Uterus (tissue), 4 donors: ENCODE data around the gene SEPHS2. TPM values are rescaled to one million over a fixed set of nuclear protein-coding genes. Genes with fewer than 3 reads are reported as not detected.
"Not testable (repeated sequence)": the region's sequence is repeated elsewhere in the genome, so short reads cannot be mapped to it uniquely, and the experiment has no call there.

Source experiments
- DNase-seq, 2 donors: peaks; one replicate each; pipeline ENCODE4 v3.0.0-alpha.2; 2019 to 2020
- H3K27ac ChIP-seq, 2 donors: fragments of 200-600 bp; sonication (generic); 1 replicate in 1 of 2; 2 replicates in 1 of 2; pipeline ENCODE4 v1.5.1; 2016 to 2018
- H3K27me3 ChIP-seq, 2 donors: fragments of 200-600 bp; sonication (generic); one replicate each; pipeline ENCODE4 v1.5.1; 2018 to 2019; ENCODE audit warnings: control low read depth in 1 of 2
- H3K36me3 ChIP-seq, 2 donors: fragments of 200-600 bp; sonication (generic); one replicate each; pipeline ENCODE4 v1.5.1; 2019; ENCODE audit warnings: control low read depth in 1 of 2
- H3K4me1 ChIP-seq, 2 donors: fragments of 200-600 bp; sonication (generic); one replicate each; pipeline ENCODE4 v1.5.1; 2018 to 2019; ENCODE audit warnings: control low read depth in 1 of 2
- H3K4me3 ChIP-seq, 2 donors: fragments of 200-600 bp; sonication (generic); 1 replicate in 1 of 2; 2 replicates in 1 of 2; pipeline ENCODE4 v1.5.1; 2018 to 2019; ENCODE audit warnings: mild to moderate bottlenecking in 1 of 2
- H3K9me3 ChIP-seq, 2 donors: fragments of 200-600 bp; sonication (generic); one replicate each; pipeline ENCODE4 v1.5.1; 2019; ENCODE audit warnings: control low read depth in 1 of 2
- POLR2A ChIP-seq, 2 donors: fragments of 450-650 bp; IDR thresholded peaks; one replicate each; pipeline ENCODE4 v1.6.1; 2016; ENCODE audit warnings: antibody characterized with exemption in 2 of 2, mild to moderate bottlenecking in 1 of 2, moderate library complexity in 1 of 2
- intact Hi-C: fragments of 100-400 bp; cut with DNase I; formaldehyde crosslinking; loops from one replicate; pipeline ENCODE4 v1.15.1; 2023; ENCODE audit warnings: low total_unique reads
- total RNA-seq, 4 donors: library from RNA; depleted of rRNA in 3 of 4; stranded (reverse); fragments of >200 nt in 3 of 4; gene quantifications; one replicate each; pipeline versions ENCODE4 v1.1.0 to v1.2.4, GENCODE V29; 2014 to 2023
- TF ChIP-seq, protein P1 (sequence below), 4 experiments: fragments of 200-600 bp in 2 of 4; fragments of 450-650 bp in 2 of 4; sonication (generic) in 2 of 4; IDR thresholded peaks; one replicate each; pipeline ENCODE4 v1.5.1; 2016 to 2019; ENCODE audit warnings: antibody characterized with exemption in 4 of 4, mild to moderate bottlenecking in 2 of 4, moderate library complexity in 1 of 4
- donor health status: DM: yes; HTN: yes; CAD: no.

The SEPHS2 gene
- total RNA-seq, 4 donors from 2014 or later: 13.6 to 30.9 (median 17.1) TPM

DNA sequence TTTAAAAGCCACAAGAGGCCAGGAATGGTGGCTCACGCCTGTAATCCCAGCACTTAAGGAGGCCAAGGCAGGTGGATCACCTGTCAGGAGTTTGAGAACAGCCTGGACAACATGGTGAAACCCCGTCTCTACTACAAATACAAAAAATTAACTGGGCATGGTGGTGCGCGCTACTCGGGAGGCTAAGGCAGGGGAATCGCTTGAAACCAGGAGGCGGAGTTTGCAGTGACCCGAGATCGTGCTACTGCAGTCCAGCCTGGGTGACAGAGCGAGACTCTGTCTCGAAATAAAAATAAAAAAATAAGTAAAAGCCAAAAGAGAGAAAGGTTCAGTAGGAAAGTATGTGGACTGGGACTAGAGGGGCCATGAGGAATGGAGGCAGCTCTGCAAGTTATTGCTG is 13.8 kb upstream of the SEPHS2 start:
- H3K27ac ChIP-seq: no peak overlapping the region
- TF ChIP-seq, protein P1, sequence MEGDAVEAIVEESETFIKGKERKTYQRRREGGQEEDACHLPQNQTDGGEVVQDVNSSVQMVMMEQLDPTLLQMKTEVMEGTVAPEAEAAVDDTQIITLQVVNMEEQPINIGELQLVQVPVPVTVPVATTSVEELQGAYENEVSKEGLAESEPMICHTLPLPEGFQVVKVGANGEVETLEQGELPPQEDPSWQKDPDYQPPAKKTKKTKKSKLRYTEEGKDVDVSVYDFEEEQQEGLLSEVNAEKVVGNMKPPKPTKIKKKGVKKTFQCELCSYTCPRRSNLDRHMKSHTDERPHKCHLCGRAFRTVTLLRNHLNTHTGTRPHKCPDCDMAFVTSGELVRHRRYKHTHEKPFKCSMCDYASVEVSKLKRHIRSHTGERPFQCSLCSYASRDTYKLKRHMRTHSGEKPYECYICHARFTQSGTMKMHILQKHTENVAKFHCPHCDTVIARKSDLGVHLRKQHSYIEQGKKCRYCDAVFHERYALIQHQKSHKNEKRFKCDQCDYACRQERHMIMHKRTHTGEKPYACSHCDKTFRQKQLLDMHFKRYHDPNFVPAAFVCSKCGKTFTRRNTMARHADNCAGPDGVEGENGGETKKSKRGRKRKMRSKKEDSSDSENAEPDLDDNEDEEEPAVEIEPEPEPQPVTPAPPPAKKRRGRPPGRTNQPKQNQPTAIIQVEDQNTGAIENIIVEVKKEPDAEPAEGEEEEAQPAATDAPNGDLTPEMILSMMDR (IDR thresholded peaks at IDR 0.05): no peak
- no peak for TF ChIP-seq POLR2A (IDR thresholded peaks at IDR 0.05)
- H3K4me1 ChIP-seq: no peaks in the 10 kb centered on the region
- H3K4me3 ChIP-seq: no peak overlapping the region
- intact Hi-C loops: no loop called here
- DNase-seq: no peak
- no peaks in the 10 kb centered on the region for H3K36me3 ChIP-seq
- H3K9me3 ChIP-seq: no peaks in the 10 kb centered on the region
- H3K27me3 ChIP-seq: no peaks in the 10 kb centered on the region

DNA sequence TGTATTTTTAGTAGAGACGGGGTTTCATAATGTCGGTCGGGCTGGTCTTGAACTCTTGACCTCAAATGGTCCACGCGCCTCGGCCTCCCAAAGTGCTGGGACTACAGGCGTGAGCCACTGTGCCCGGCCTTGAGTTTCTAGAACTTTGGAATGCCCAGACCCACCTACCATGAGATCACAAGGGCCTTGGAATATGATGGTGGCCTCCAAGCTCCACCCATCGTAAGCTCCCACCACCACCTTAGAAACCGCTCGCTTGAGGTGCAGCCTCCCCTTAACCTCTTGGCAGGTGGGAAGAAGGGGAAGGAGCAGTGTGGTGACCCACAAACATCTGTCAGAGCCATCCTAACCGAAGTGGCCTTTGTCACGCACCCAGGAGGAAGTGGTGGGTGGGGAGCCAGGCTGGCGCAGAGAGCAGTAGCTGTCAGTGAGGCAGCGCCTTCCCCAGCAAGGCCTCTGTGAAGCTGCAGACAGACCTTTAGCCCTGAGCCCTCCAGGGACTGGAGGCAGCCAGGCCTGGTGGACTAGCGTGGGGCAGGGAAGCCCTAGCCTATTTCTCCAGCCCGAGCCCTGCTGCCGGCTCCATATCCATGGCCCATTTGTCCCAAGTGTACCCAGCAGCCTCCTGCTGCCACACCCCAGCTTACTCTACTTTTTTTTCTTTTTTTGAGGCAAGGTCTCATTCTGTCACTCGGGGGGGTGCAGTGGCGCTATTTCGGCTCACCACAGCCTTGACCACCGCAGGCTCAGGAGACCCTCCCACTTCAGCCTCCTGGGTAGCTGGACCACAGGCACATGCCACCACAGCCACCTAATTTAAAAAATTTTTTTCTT is 13.1 kb upstream of the SEPHS2 start:
- H3K27ac ChIP-seq: no peak overlapping the region
- TF ChIP-seq POLR2A (IDR thresholded peaks at IDR 0.05): no peak
- H3K36me3 ChIP-seq: no peaks in the 10 kb centered on the region
- H3K4me3 ChIP-seq: no peak overlapping the region
- DNase-seq: no peak
- no peaks in the 10 kb centered on the region for H3K9me3 ChIP-seq
- no peaks in the 10 kb centered on the region for H3K27me3 ChIP-seq
- intact Hi-C loops: no loop called here
- H3K4me1 ChIP-seq: no peaks in the 10 kb centered on the region

DNA sequence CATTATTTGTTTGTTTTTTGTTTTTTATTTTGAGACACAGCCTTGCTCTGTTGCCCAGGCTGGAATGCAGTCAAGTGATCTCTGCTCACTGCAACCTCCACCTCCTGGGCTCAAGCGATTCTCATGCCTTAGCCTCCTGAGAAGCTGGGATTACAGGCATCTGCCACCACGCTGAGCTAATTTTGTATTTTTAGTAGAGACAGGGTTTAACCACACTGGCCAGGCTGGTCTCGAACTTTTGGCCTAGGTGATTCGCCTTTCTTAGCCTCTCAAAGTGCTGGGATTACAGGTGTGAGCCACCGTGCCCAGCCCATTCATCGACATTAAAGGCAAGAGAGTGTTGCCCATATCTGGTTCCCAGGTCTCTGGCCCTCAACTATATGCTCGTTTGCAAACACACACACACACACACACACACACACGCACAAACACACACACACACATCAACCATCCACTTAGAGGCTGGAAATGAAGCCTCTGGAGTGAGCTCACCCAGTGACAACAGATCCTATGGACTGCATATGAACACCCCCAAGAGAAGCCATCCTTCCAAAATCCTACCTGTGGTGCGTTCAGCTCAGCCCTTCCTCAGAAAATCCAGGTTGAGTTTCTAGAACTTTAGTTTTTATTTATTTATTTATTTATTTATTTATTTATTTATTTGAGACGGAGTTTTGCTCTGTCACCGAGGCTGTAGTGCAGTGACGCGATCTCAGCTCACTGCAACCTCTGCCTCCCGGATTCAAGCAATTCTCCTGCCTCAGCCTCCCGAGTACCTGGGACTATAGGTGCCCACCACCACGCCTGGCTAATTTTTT is 12.3 kb upstream of the SEPHS2 start:
- TF ChIP-seq, protein P1 (IDR thresholded peaks at IDR 0.05): no peak
- TF ChIP-seq POLR2A (IDR thresholded peaks at IDR 0.05): no peak
- no peak overlapping the region for H3K4me3 ChIP-seq
- no peaks in the 10 kb centered on the region for H3K9me3 ChIP-seq
- no peaks in the 10 kb centered on the region for H3K4me1 ChIP-seq
- H3K27me3 ChIP-seq: no peaks in the 10 kb centered on the region
- H3K27ac ChIP-seq: no peak overlapping the region
- H3K36me3 ChIP-seq: no peaks in the 10 kb centered on the region
- DNase-seq: no peak
- intact Hi-C loops: no loop called here

DNA sequence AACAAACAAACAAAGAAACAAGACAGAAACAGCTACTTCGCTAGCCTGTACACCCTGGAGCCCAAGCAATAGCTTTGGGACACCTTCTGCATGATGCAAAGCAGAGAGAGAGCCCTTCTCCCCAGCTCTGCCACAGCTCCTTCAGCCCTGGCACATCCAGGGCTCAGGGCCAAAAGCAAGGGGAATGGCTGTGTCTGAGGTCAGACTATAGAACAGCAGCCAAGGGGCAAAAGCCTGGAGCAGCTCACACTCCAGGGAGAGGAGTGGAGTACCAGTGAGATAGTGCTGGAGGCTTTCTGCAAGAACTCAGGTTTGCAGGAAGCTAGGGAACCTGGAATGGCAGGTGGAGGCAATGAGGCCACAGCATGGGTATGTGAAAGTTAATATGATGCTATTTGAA is 11.6 kb upstream of the SEPHS2 start:
- no peak for DNase-seq
- no peak overlapping the region for H3K27ac ChIP-seq
- intact Hi-C loops: no loop called here
- H3K4me3 ChIP-seq: no peak overlapping the region
- TF ChIP-seq, protein P1 (IDR thresholded peaks at IDR 0.05): no peak
- no peak for TF ChIP-seq POLR2A (IDR thresholded peaks at IDR 0.05)
- H3K27me3 ChIP-seq: no peaks in the 10 kb centered on the region
- H3K36me3 ChIP-seq: no peaks in the 10 kb centered on the region
- H3K9me3 ChIP-seq: no peaks in the 10 kb centered on the region
- no peaks in the 10 kb centered on the region for H3K4me1 ChIP-seq

DNA sequence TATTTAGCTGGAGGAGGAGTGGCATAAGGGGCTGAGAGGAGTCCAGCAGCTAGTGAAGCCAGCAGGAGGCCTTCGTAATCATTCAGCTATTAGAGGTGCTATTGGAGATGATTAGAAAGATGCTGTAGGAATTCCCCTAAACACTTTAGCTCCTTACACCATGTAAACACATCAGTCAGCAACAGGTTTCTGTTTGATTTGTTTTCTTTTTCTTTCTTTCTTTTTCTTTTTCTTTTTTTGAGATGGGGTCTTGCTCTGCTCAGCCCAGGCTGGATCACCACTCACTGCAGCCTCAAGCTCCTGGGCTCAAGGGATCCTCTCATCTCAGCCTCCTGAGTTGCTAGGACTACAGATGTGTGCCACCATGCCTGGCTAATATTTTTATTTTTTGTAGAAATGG is 10.6 kb upstream of the SEPHS2 start:
- Histone ChIP-seq H3K27me3 (no peaks in the 10 kb centered on the region), H3K9me3 (no peaks in the 10 kb centered on the region), H3K4me3 (no peak overlapping the region), H3K27ac (no peak overlapping the region), H3K4me1 (no peaks in the 10 kb centered on the region), H3K36me3 (no peaks in the 10 kb centered on the region)
- DNase-seq: no peak
- intact Hi-C loops: no loop called here
- TF ChIP-seq POLR2A (IDR thresholded peaks at IDR 0.05): no peak
- TF ChIP-seq, protein P1 (IDR thresholded peaks at IDR 0.05): no peak

DNA sequence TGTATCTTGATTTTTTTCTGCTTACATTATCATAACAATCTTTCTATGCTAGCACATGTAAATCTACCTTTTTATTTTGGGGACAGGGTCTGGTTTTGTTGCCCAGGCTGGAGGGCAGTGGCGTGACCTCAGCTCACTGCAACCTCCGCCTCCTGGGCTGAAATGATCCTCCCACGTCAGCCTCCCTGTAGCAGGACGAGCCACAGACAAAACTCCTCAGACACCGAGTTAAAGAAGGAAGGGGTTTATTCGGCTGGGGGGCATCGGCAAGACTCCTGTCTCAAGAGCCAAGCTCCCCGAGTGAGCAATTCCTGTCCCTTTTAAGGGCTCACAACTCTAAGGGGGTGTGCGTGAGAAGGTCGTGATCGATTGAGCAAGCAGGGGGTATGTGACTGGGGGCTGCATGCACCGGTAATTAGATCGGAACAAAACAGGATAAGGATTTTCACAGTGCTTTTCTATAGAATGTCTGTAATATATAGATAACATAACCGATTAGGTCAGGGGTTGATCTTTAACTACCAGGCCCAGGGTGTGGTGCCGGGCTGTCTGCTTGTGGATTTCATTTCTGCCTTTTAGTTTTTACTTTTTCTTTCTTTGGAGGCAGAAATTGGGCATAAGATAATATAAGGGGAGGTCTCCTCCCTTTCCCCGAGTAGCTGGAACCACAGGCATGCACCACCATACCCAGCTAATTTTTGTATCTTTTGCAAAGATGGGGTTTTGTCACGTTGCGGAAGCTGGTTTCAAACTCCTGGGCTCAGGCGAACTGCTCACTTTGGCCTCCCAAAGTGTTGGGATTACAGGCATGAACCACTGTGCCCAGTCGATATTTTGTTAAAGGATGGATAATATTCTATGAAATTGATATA is 7.3 kb upstream of the SEPHS2 start:
- H3K27ac ChIP-seq, H3K36me3 ChIP-seq, H3K27me3 ChIP-seq, H3K9me3 ChIP-seq, H3K4me1 ChIP-seq, DNase-seq, H3K4me3 ChIP-seq, intact Hi-C loops: not testable (repeated sequence)
